CD14-positive monocyte (primary cell): ENCODE data around the gene ZC3H13. TPM values are rescaled to one million over a fixed set of nuclear protein-coding genes. Genes with fewer than 3 reads are reported as not detected.

ENCODE experiments used
- DNase-seq, 3 donors: peaks; one replicate each; pipeline ENCODE4 v3.0.0-alpha.2; 2011 to 2022
- H2AFZ ChIP-seq: 2 replicates; pipeline ENCODE4 v1.6.0; 2012; ENCODE audit warnings: mild to moderate bottlenecking, low read depth, low read length, inconsistent platforms; ENCODE audit not compliant: insufficient read depth, poor library complexity, severe bottlenecking
- H3K27ac ChIP-seq, 2 donors: 1 replicate in 1 of 2; 2 replicates in 1 of 2; pipeline ENCODE4 v1.5.1; 2012 to 2013; ENCODE audit warnings: low read length in 2 of 2, control low read depth in 1 of 2, inconsistent platforms in 1 of 2, low read depth in 1 of 2, mild to moderate bottlenecking in 1 of 2
- H3K27me3 ChIP-seq, 2 donors: one replicate each; pipeline versions ENCODE4 v1.6.0 to v1.6.1; 2011 to 2013; ENCODE audit warnings: low read length in 2 of 2; ENCODE audit not compliant: control insufficient read depth in 2 of 2, insufficient read depth in 2 of 2
- H3K36me3 ChIP-seq, 2 donors: replicated peaks in 1 of 2; 1 replicate in 1 of 2; 2 replicates in 1 of 2; pipeline versions ENCODE4 v1.5.1 to v1.6.1; 2012 to 2013; ENCODE audit warnings: low read length in 2 of 2, control low read depth in 1 of 2, inconsistent platforms in 1 of 2, mild to moderate bottlenecking in 1 of 2; ENCODE audit not compliant: insufficient read depth in 2 of 2, control insufficient read depth in 1 of 2
- H3K4me1 ChIP-seq, 2 donors: 1 replicate in 1 of 2; 2 replicates in 1 of 2; pipeline versions ENCODE4 v1.5.1 to v1.6.1; 2012 to 2013; ENCODE audit warnings: low read length in 2 of 2, control low read depth in 1 of 2, inconsistent platforms in 1 of 2, mild to moderate bottlenecking in 1 of 2, moderate library complexity in 1 of 2; ENCODE audit not compliant: insufficient read depth in 2 of 2, control insufficient read depth in 1 of 2
- H3K4me2 ChIP-seq: replicated peaks from 2 replicates; pipeline ENCODE3; 2012; ENCODE audit warnings: low read length, moderate library complexity, mild to moderate bottlenecking; ENCODE audit not compliant: poor library complexity, severe bottlenecking; ENCODE audit errors: extremely low read depth
- H3K4me3 ChIP-seq, 3 experiments: fragments of 200-600 bp in 1 of 3; sonication (generic) in 1 of 3; replicated peaks in 1 of 3; 1 replicate in 2 of 3; 2 replicates in 1 of 3; pipeline ENCODE4 v1.5.1; 2011 to 2013; ENCODE audit warnings: low read length in 3 of 3, mild to moderate bottlenecking in 3 of 3, control low read depth in 2 of 3, low read depth in 2 of 3, inconsistent platforms in 1 of 3, moderate library complexity in 1 of 3
- H3K79me2 ChIP-seq: 2 replicates; pipeline ENCODE4 v1.6.0; 2012; ENCODE audit warnings: mild to moderate bottlenecking, control low read depth, inconsistent platforms, low read length, moderate library complexity; ENCODE audit not compliant: insufficient read depth
- H3K9ac ChIP-seq: 2 replicates; pipeline ENCODE4 v1.6.0; 2017; ENCODE audit warnings: low read length, mild to moderate bottlenecking; ENCODE audit not compliant: insufficient read depth, poor library complexity, severe bottlenecking
- H3K9me3 ChIP-seq, 2 donors: replicated peaks in 1 of 2; 1 replicate in 1 of 2; 2 replicates in 1 of 2; pipeline versions ENCODE4 v1.5.1 to v1.6.1; 2012 to 2013; ENCODE audit warnings: low read length in 2 of 2, control low read depth in 1 of 2; ENCODE audit not compliant: control insufficient read depth in 1 of 2, insufficient read depth in 1 of 2
- H4K20me1 ChIP-seq: 2 replicates; pipeline ENCODE4 v1.6.0; 2012; ENCODE audit warnings: mild to moderate bottlenecking, low read length, control low read depth, moderate library complexity; ENCODE audit not compliant: insufficient read depth
- H3K27ac Mint-ChIP-seq, 7 donors: one replicate each; pipeline ENCODE4 v1.8.0; 2020; ENCODE audit warnings: mild to moderate bottlenecking in 7 of 7, mixed read lengths in 7 of 7, moderate library complexity in 6 of 7, inconsistent platforms in 2 of 7
- H3K27me3 Mint-ChIP-seq, 3 donors: one replicate each; pipeline ENCODE4 v1.8.0; 2021 to 2022; ENCODE audit warnings: low read depth in 3 of 3, mild to moderate bottlenecking in 3 of 3, mixed read lengths in 3 of 3, moderate library complexity in 3 of 3, inconsistent platforms in 1 of 3
- H3K36me3 Mint-ChIP-seq, 2 donors: one replicate each; pipeline ENCODE4 v1.8.0; 2020; ENCODE audit warnings: mixed read lengths in 2 of 2, inconsistent platforms in 1 of 2, mild to moderate bottlenecking in 1 of 2
- H3K4me1 Mint-ChIP-seq: one replicate; pipeline ENCODE4 v1.8.0; 2020; ENCODE audit warnings: mild to moderate bottlenecking, mixed read lengths
- H3K4me3 Mint-ChIP-seq, 2 donors: one replicate each; pipeline ENCODE4 v1.8.0; 2020; ENCODE audit warnings: mild to moderate bottlenecking in 2 of 2, mixed read lengths in 2 of 2, moderate library complexity in 1 of 2
- H3K9me3 Mint-ChIP-seq, 7 donors: one replicate each; pipeline ENCODE4 v1.8.0; 2020 to 2022; ENCODE audit warnings: mixed read lengths in 7 of 7, mild to moderate bottlenecking in 6 of 7, moderate library complexity in 6 of 7, inconsistent platforms in 2 of 7
- WGBS: methylation state at CpG from one replicate; pipeline ENCODE4 v1.1.5; 2013; ENCODE audit warnings: missing lambda C conversion rate; ENCODE audit not compliant: insufficient coverage; 5-methylcytosine and 5-hydroxymethylcytosine counted together
- intact Hi-C, 2 donors: fragments of 100-400 bp; cut with micrococcal nuclease; formaldehyde crosslinking; loops; one replicate each; pipeline versions ENCODE4 v1.15.0 to v1.15.1; 2023
- polyA plus RNA-seq, 3 donors: library from polyadenylated mRNA; depleted of rRNA in 1 of 3; unstranded in 2 of 3; stranded (reverse) in 1 of 3; fragments of 300-500 nt in 2 of 3; fragments of >200 nt in 1 of 3; fragmentation: Illumina TruSeq in 2 of 3; gene quantifications; 1 replicate in 2 of 3; 2 replicates in 1 of 3; pipeline ENCODE4 v1.2.3, GENCODE V29; 2012 to 2021
- TF ChIP-seq, protein P1 (sequence below): fragments of 200-600 bp; IDR thresholded peaks from one replicate; pipeline ENCODE4 v1.8.0; 2022; ENCODE audit warnings: antibody characterized with exemption, mild to moderate bottlenecking

ZC3H13 gene
- polyA plus RNA-seq, 3 donors = 5.3 to 22.2 (median 9.7) TPM

DNA sequence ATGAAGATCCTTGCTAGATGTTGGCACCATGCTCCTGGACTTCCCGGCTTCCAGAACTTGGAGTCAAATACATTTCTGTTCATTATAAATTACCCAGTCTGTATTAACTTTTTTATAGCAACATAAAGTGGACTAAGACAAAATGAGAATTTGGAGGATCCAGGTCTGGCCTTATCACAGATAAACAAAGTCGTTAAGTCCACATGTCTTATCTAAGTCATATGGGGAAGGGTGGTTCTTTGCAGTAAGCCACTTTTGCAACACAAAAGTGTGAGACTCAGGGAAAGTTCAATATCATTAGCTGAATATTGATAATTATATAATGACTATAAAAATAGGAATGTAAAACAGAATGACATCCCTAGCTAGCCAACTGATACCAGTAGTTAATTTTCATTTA, 109.4 kb downstream of the ZC3H13 start:
- Histone ChIP-seq H3K4me2 (no peak overlapping the region), H3K9ac (no peak overlapping the region), H3K4me1 (peaks cover 8 to 9% of the 10 kb centered on the region in 2 donors), H3K27me3 (no peaks in the 10 kb centered on the region), H3K27ac (no peak overlapping the region), H3K79me2 (no peaks in the 10 kb centered on the region), H4K20me1 (no peaks in the 10 kb centered on the region), H3K36me3 (no peaks in the 10 kb centered on the region), H3K4me3 (no peak overlapping the region), H3K9me3 (no peaks in the 10 kb centered on the region), H2AFZ (no peak overlapping the region)
- H3K4me1 Mint-ChIP-seq = peaks cover 25% of the 10 kb centered on the region
- H3K4me3 Mint-ChIP-seq = no peak overlapping the region
- TF ChIP-seq, protein P1, sequence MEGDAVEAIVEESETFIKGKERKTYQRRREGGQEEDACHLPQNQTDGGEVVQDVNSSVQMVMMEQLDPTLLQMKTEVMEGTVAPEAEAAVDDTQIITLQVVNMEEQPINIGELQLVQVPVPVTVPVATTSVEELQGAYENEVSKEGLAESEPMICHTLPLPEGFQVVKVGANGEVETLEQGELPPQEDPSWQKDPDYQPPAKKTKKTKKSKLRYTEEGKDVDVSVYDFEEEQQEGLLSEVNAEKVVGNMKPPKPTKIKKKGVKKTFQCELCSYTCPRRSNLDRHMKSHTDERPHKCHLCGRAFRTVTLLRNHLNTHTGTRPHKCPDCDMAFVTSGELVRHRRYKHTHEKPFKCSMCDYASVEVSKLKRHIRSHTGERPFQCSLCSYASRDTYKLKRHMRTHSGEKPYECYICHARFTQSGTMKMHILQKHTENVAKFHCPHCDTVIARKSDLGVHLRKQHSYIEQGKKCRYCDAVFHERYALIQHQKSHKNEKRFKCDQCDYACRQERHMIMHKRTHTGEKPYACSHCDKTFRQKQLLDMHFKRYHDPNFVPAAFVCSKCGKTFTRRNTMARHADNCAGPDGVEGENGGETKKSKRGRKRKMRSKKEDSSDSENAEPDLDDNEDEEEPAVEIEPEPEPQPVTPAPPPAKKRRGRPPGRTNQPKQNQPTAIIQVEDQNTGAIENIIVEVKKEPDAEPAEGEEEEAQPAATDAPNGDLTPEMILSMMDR = no peak
- WGBS = no CpG with 5 or more reads among the region's 2 CpGs
- no peak for DNase-seq
- no peaks in the 10 kb centered on the region for H3K9me3 Mint-ChIP-seq
- no peak overlapping the region for H3K27ac Mint-ChIP-seq
- no peaks in the 10 kb centered on the region for H3K36me3 Mint-ChIP-seq
- H3K27me3 Mint-ChIP-seq = peaks cover 0 to 5% (median 2%) of the 10 kb centered on the region in 3 donors
- intact Hi-C loops = no loop called here

DNA sequence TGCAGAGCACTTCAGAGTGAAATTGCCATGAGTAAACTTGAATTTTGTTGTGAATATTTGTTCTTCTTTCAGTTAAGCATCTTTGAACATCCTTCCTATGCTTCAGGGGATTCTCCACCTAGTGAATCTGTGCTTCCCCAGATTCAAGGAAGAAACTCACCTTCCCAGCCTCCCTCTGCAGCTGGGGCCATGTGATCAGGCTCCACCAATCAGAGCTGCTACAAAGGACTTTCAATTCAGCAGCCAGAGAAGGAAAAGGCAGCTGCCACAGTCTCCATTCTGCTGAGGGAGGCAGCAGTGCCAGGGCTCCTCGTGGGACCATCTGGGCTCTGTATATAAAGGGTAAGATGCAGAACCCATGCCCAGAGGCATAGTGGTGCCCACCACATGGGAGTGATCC, 111.3 kb downstream of the ZC3H13 start:
- Histone ChIP-seq H2AFZ (no peak overlapping the region), H3K27ac (no peak overlapping the region), H3K9me3 (no peaks in the 10 kb centered on the region), H3K4me3 (no peak overlapping the region), H3K79me2 (no peaks in the 10 kb centered on the region), H3K27me3 (no peaks in the 10 kb centered on the region), H3K4me1 (peaks cover 8 to 9% of the 10 kb centered on the region in 2 donors), H4K20me1 (no peaks in the 10 kb centered on the region), H3K9ac (no peak overlapping the region), H3K36me3 (no peaks in the 10 kb centered on the region), H3K4me2 (no peak overlapping the region)
- intact Hi-C loops = no loop called here
- TF ChIP-seq, protein P1 = no peak
- H3K27ac Mint-ChIP-seq = no peak overlapping the region
- H3K4me1 Mint-ChIP-seq = peaks cover 22% of the 10 kb centered on the region
- no peaks in the 10 kb centered on the region for H3K36me3 Mint-ChIP-seq
- no peak for DNase-seq
- peaks cover 0 to 5% (median 0%) of the 10 kb centered on the region in 3 donors for H3K27me3 Mint-ChIP-seq
- H3K4me3 Mint-ChIP-seq = no peak overlapping the region
- 91% methylated on average over 1 of the region's 1 CpG for WGBS
- H3K9me3 Mint-ChIP-seq = no peaks in the 10 kb centered on the region
